GM12801 (cell line): ENCODE data around the gene IZUMO4.

Experiments
- CTCF ChIP-seq: IDR thresholded peaks from one replicate; pipeline ENCODE4 v1.5.1; 2011; ENCODE audit warnings: control low read depth; ENCODE audit not compliant: insufficient read length; ENCODE audit errors: extremely low read depth

IZUMO4 gene

GRCh38 chr19:2096480-2097202 is at the start of gene IZUMO4:
TSS of gene IZUMO4 (plus strand) at chr19:2096915. CDS start at chr19:2096946, 31 bp downstream.
- TF ChIP-seq CTCF = no peak

- no peak for TF ChIP-seq CTCF
Observed at GRCh38 chr19:2047076-2047448, 49.7 kb upstream of the IZUMO4 start.

GRCh38 chr19:2047449-2048103 is 49.1 kb upstream of the IZUMO4 start:
- no peak for TF ChIP-seq CTCF

- no peak for TF ChIP-seq CTCF
Observed at GRCh38 chr19:2048104-2048958, 48.4 kb upstream of the IZUMO4 start.

- no peak for TF ChIP-seq CTCF
Observed at GRCh38 chr19:2048959-2049740, 47.6 kb upstream of the IZUMO4 start.

GRCh38 chr19:2049741-2050348 is 46.9 kb upstream of the IZUMO4 start:
- TF ChIP-seq CTCF = no peak
